ENCODE data around the gene CCL28.
"Not testable (repeated sequence)": the region's sequence is repeated elsewhere in the genome, so short reads cannot be mapped to it uniquely, and the experiment has no call there.

GRCh38 chr5:43366680-43367246 is 45.4 kb downstream of the CCL28 start:
- not testable (repeated sequence) for TF ChIP-seq CTCF (conservative IDR thresholded peaks at IDR 0.05 in 1 of 2, IDR thresholded peaks at IDR 0.05 in 1 of 2; ENCODE audit: low read depth in 1 of 2, low read length in 2 of 2); EZH2 (IDR thresholded peaks at IDR 0.05; ENCODE audit: low read length, missing control alignments)

Data from fibroblast of lung (primary cell).